Liver (tissue), 3 donors: ENCODE measurements around the gene DAB1.

Experiments
- ATF3 ChIP-seq: IDR thresholded peaks from 2 replicates; pipeline ENCODE4 v1.6.1; 2016; ENCODE audit warnings: antibody characterized with exemption
- FOXA1 ChIP-seq: IDR thresholded peaks from 2 replicates; pipeline ENCODE4 v1.6.1; 2016; ENCODE audit warnings: antibody characterized with exemption
- GABPA ChIP-seq, 2 donors: IDR thresholded peaks in 1 of 2; conservative IDR thresholded peaks in 1 of 2; 2 replicates each; pipeline ENCODE4 v1.6.1; 2016; ENCODE audit warnings: antibody characterized with exemption in 2 of 2, mild to moderate bottlenecking in 1 of 2, moderate library complexity in 1 of 2
- HNF4A ChIP-seq, 2 donors: conservative IDR thresholded peaks; 2 replicates each; pipeline ENCODE4 v1.6.1; 2016; ENCODE audit warnings: antibody characterized with exemption in 2 of 2, mild to moderate bottlenecking in 2 of 2
- MAX ChIP-seq: IDR thresholded peaks from 2 replicates; pipeline ENCODE4 v1.6.1; 2016; ENCODE audit warnings: antibody characterized with exemption
- RAD21 ChIP-seq, 2 donors: IDR thresholded peaks; 2 replicates each; pipeline ENCODE4 v1.6.1; 2016; ENCODE audit warnings: antibody characterized with exemption in 2 of 2, mild to moderate bottlenecking in 2 of 2
- RXRA ChIP-seq, 2 donors: IDR thresholded peaks; 2 replicates each; pipeline ENCODE4 v1.6.1; 2017 to 2018; ENCODE audit warnings: antibody characterized with exemption in 2 of 2, mild to moderate bottlenecking in 1 of 2
- YY1 ChIP-seq: IDR thresholded peaks from 2 replicates; pipeline ENCODE4 v1.6.1; 2016; ENCODE audit warnings: antibody characterized with exemption, mild to moderate bottlenecking
- TF ChIP-seq, protein P1 (sequence below): fragments of 150-350 bp; IDR thresholded peaks from 2 replicates; pipeline ENCODE4 v1.5.1; 2017; ENCODE audit warnings: improper control_type of control experiment, low read depth, low read length; ENCODE audit not compliant: missing input control
- TF ChIP-seq, protein P2 (sequence below): IDR thresholded peaks from 2 replicates; pipeline ENCODE4 v1.6.1; 2016; ENCODE audit warnings: antibody characterized with exemption
- TF ChIP-seq, protein P3 (sequence below): IDR thresholded peaks from 2 replicates; pipeline ENCODE4 v1.6.1; 2016; ENCODE audit warnings: antibody characterized with exemption, mild to moderate bottlenecking
- donor health status: healthy.
- donor health status: healthy.

- no peak for TF ChIP-seq HNF4A (conservative IDR thresholded peaks at IDR 0.05)
- TF ChIP-seq, protein P1, sequence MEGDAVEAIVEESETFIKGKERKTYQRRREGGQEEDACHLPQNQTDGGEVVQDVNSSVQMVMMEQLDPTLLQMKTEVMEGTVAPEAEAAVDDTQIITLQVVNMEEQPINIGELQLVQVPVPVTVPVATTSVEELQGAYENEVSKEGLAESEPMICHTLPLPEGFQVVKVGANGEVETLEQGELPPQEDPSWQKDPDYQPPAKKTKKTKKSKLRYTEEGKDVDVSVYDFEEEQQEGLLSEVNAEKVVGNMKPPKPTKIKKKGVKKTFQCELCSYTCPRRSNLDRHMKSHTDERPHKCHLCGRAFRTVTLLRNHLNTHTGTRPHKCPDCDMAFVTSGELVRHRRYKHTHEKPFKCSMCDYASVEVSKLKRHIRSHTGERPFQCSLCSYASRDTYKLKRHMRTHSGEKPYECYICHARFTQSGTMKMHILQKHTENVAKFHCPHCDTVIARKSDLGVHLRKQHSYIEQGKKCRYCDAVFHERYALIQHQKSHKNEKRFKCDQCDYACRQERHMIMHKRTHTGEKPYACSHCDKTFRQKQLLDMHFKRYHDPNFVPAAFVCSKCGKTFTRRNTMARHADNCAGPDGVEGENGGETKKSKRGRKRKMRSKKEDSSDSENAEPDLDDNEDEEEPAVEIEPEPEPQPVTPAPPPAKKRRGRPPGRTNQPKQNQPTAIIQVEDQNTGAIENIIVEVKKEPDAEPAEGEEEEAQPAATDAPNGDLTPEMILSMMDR = no peak
- TF ChIP-seq, protein P2, sequence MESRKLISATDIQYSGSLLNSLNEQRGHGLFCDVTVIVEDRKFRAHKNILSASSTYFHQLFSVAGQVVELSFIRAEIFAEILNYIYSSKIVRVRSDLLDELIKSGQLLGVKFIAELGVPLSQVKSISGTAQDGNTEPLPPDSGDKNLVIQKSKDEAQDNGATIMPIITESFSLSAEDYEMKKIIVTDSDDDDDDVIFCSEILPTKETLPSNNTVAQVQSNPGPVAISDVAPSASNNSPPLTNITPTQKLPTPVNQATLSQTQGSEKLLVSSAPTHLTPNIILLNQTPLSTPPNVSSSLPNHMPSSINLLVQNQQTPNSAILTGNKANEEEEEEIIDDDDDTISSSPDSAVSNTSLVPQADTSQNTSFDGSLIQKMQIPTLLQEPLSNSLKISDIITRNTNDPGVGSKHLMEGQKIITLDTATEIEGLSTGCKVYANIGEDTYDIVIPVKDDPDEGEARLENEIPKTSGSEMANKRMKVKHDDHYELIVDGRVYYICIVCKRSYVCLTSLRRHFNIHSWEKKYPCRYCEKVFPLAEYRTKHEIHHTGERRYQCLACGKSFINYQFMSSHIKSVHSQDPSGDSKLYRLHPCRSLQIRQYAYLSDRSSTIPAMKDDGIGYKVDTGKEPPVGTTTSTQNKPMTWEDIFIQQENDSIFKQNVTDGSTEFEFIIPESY = no peak
- TF ChIP-seq MAX = no peak
- no peak for TF ChIP-seq FOXA1
- TF ChIP-seq GABPA (IDR thresholded peaks at IDR 0.05 in 1 of 2, conservative IDR thresholded peaks at IDR 0.05 in 1 of 2) = no peak
- no peak for TF ChIP-seq YY1
- no peak for TF ChIP-seq ATF3
- TF ChIP-seq, protein P3, sequence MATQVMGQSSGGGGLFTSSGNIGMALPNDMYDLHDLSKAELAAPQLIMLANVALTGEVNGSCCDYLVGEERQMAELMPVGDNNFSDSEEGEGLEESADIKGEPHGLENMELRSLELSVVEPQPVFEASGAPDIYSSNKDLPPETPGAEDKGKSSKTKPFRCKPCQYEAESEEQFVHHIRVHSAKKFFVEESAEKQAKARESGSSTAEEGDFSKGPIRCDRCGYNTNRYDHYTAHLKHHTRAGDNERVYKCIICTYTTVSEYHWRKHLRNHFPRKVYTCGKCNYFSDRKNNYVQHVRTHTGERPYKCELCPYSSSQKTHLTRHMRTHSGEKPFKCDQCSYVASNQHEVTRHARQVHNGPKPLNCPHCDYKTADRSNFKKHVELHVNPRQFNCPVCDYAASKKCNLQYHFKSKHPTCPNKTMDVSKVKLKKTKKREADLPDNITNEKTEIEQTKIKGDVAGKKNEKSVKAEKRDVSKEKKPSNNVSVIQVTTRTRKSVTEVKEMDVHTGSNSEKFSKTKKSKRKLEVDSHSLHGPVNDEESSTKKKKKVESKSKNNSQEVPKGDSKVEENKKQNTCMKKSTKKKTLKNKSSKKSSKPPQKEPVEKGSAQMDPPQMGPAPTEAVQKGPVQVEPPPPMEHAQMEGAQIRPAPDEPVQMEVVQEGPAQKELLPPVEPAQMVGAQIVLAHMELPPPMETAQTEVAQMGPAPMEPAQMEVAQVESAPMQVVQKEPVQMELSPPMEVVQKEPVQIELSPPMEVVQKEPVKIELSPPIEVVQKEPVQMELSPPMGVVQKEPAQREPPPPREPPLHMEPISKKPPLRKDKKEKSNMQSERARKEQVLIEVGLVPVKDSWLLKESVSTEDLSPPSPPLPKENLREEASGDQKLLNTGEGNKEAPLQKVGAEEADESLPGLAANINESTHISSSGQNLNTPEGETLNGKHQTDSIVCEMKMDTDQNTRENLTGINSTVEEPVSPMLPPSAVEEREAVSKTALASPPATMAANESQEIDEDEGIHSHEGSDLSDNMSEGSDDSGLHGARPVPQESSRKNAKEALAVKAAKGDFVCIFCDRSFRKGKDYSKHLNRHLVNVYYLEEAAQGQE = no peak
- TF ChIP-seq RXRA (IDR thresholded peaks at IDR 0.05) = no peak
- no peak for TF ChIP-seq RAD21 (IDR thresholded peaks at IDR 0.05)
Measured at GRCh38 chr1:57250021-57250420, 173.8 kb downstream of the DAB1 start.
